GM12892 (cell line): ENCODE measurements around the gene KIF26A.

Source experiments
- DNase-seq: peaks from one replicate; pipeline ENCODE4 v3.0.0; 2011; ENCODE audit not compliant: insufficient read length
- FAIRE-seq: peaks from 2 replicates; lab custom pipeline; 2011; peaks lifted over from hg19 to GRCh38; lab: Jason Lieb, UNC
- POLR2A ChIP-seq: IDR thresholded peaks from 2 replicates; pipeline ENCODE4 v1.6.1; 2011; ENCODE audit warnings: low read depth, low read length, control low read depth
- POLR2AphosphoS5 ChIP-seq: IDR thresholded peaks from 2 replicates; pipeline ENCODE4 v1.6.1; 2011; ENCODE audit warnings: low read depth, low read length, control low read depth
- TAF1 ChIP-seq: IDR thresholded peaks from 2 replicates; pipeline ENCODE4 v1.6.1; 2011; ENCODE audit warnings: low read depth, mild to moderate bottlenecking, control low read depth, low read length, borderline replicate concordance

KIF26A gene

DNA sequence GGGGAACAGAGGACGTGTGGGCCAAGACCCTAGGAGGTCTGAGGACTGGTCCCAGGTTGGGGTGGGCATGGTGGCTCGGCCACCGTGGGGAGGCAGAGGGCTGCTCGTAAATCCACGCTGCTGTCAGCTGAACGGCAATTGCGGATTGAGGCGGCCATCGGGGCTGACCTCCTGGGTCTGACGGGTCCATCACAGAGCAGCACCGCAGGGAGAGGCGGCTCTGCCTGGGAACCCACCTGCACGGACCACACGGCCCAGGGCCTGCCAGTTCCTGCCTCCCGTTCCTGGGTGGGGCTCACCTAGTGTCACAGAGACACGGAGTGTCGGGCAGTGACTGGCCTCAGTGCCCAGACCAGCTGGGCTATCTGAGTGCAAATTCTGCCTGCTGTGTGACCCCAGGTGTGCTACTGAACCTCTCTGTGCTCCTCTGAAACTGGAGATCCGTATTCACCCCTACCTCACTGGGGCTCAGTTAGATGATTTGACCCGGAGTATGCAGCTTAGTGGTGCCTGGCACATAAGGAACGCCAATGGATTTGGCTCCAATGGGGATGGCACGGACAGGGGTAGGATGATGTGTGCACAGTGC is 53.1 kb downstream of the KIF26A start:
- no peak for TF ChIP-seq POLR2AphosphoS5
- no peak for TF ChIP-seq TAF1
- TF ChIP-seq POLR2A: no peak
- FAIRE-seq: no peak
- DNase-seq: no peak

- DNase-seq (peak; percentile 24), FAIRE-seq (no peak)
- no peak for TF ChIP-seq TAF1
- no peak for TF ChIP-seq POLR2A
- no peak for TF ChIP-seq POLR2AphosphoS5
Observed at GRCh38 chr14:104192146-104192882, 53.9 kb downstream of the KIF26A start.

- FAIRE-seq: no peak
Observed at GRCh38 chr14:104192883-104193245, 54.5 kb downstream of the KIF26A start.

DNA sequence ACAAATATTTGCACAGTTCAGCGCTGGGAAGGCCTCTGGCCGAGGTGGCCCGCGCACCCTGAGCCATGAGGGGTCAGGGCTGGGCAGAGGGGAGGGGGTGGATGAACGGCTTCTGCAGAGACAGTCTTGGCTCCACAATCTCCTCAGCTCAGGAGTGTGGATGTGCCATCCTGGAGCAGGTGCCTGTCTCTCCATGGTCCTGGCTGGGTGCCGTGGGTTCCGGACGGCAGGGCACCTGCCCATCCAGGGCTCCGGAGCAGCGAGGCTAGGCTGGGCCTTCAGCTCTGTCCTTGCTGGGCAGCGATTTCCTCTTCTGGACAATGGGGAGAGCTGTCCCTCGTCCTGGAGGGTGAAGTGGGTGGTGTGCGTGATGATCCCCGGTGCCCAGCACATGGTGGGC is 55.6 kb downstream of the KIF26A start:
- FAIRE-seq: no peak

More at GRCh38 chr14:104192883-104193245, 54.5 kb downstream of the KIF26A start:
- TF ChIP-seq TAF1: no peak
- TF ChIP-seq POLR2AphosphoS5: no peak
- TF ChIP-seq POLR2A: no peak
- DNase-seq: no peak

DNA sequence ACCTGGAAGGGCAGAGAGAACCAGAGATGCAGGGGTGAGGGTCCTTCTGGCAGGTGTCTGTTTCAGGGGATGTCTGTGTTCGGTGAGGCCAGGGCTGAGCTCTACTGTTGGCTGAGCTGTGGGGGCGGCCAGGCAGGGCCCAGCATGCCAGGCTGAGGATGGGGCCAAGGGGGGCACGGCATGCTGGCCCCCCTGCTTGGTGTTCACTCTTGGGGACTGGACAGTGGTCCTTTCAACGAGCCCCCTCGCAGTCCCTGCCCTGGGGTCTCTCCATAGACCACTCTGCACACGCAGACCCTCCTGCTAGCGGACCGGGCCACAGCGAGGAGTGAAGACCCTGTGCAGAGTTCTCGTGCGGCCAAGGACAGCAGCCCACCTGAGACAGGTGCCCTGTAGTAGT is 56.3 kb downstream of the KIF26A start:
- FAIRE-seq (no peak), DNase-seq (no peak)
- TF ChIP-seq TAF1: no peak
- no peak for TF ChIP-seq POLR2AphosphoS5
- TF ChIP-seq POLR2A: no peak

More for the DNA sequence above, 55.6 kb downstream of the KIF26A start:
- TF ChIP-seq POLR2AphosphoS5 (no peak), TAF1 (no peak), POLR2A (no peak)
- no peak for DNase-seq

DNA sequence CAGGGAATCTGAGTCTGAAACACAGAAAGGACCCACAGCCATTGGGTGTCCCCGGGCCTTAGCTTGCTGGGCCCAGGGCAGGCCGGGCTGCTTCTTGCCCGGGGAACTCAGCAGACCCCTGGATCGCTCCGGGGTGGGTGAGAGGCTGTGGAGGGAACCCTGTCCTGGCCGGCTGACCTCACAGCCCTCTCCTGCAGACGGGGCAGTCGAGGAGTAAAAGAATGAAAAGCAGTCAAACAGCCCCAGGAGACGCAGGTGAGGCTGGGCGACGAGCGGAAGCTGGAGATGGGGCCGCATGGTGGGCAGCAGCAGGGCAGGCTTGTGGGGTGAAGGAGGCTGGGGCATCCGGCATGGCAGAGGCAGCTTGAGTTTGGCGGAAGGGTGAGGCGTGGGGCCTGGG is 57.0 kb downstream of the KIF26A start:
- no peak for FAIRE-seq
- TF ChIP-seq POLR2A (no peak), POLR2AphosphoS5 (no peak)
- DNase-seq: no peak

DNA sequence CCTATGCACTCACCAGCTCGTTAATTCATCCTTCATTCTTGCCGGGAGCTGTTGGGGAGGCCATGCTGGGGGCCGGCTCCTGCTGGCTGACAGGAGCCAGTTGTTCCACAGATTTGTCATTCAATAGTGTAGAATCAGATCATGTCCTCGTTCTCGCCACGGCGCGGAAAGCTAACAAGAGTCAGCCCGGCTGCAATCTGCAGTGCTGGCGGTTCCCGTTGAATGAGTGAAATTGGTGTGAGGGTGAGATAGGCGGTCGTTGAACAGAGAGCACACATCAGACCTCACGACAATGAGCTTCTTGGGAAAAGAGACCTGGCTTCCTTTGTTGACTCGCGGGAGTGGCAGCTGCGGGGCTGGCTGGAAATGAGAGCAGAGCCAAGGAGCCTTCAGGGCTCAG is 57.5 kb downstream of the KIF26A start:
- TF ChIP-seq POLR2A: no peak
- no peak for TF ChIP-seq POLR2AphosphoS5
- no peak for TF ChIP-seq TAF1
- no peak for FAIRE-seq
- DNase-seq: no peak

GRCh38 chr14:104196461-104197140 is 58.2 kb downstream of the KIF26A start:
- DNase-seq (no peak), FAIRE-seq (no peak)
- TF ChIP-seq POLR2A: no peak
- TF ChIP-seq POLR2AphosphoS5: no peak
- no peak for TF ChIP-seq TAF1

- TF ChIP-seq POLR2A (no peak), POLR2AphosphoS5 (no peak), TAF1 (no peak)
- no peak for FAIRE-seq
- no peak for DNase-seq
Observed at GRCh38 chr14:104197449-104198247, 59.3 kb downstream of the KIF26A start.

- FAIRE-seq (no peak), DNase-seq (no peak)
- TF ChIP-seq TAF1: no peak
- TF ChIP-seq POLR2AphosphoS5: no peak
- no peak for TF ChIP-seq POLR2A
Observed at GRCh38 chr14:104199266-104199895, 61.0 kb downstream of the KIF26A start.
